COLO829 (cell line): Measurements from ENCODE around the gene ATP8B4.
A peak's percentile ranks its signal among the peaks of the same experiment; 100 is the strongest.

Experiments
- DNase-seq: peaks from one replicate; pipeline ENCODE4 v3.0.0; 2012; ENCODE audit warnings: low spot score

The ATP8B4 gene

DNA sequence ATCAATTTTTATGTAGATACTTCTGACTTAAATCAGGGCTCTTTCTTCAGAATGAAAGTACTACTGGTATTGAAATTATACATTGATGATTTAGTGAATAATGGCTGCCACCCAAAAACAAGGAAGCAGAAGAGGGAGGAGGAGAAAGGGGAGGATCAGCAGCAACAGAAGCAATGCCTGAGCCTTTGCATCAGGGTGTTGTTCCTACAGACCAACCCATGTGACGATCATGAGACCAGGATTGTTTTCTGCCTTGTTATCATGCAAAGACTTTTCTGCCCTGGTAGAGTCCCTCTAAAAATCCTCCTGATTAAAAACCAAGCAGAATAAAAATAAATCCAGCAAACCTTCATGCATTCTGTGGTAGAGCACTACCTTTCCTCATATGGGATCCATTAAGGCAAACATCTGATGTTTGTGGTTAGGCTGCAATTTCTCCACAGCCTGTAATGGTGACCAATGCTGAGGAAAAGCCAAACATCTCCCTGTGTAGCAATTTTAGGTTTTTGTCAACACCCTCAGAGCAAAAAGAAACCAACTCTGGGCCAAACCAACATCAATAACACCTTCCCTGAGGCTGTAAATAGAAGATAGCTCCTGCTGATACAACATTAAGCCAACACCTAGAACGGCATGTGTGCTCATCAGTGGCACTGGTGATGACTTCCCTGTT, 191.7 kb downstream of the ATP8B4 start:
- DNase-seq: no peak

DNA sequence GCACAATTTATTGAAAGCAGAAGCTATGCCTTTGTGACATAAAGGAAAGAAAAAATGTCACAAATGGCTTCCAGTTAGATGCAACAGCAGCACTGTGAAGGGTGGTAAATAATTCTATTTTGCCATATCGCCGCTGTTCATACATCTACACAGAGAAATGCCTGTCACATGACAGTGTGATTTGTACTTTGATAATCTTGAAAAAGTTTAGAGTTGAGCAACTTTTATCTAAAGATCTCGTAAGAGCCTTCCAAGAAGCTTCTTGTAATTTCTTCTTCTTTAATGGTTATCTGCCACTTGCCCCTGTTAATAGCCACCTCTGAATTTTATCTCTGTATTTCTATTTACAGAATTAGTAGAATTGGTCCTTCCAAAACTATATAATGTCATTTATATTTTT, 192.3 kb downstream of the ATP8B4 start:
- DNase-seq: no peak

DNA sequence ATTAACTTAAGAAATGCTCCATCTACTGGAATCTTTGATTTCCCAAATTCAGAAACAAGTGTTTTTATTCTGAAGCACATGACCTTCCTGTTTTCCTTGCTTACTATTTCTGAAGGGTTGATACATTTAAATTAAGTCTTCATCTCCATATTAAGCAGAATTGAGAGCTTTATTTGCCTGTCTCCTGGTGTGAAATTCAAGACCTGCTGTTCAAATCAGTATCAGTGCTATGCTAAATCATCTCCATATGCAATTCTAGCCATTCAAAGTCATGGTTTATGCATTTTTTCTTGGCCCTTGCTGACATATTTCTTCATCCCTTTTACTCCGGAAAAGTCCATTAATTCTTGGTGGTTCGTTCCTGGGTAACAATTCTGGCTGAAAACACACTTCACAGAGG, 195.4 kb downstream of the ATP8B4 start:
- no peak for DNase-seq

DNA sequence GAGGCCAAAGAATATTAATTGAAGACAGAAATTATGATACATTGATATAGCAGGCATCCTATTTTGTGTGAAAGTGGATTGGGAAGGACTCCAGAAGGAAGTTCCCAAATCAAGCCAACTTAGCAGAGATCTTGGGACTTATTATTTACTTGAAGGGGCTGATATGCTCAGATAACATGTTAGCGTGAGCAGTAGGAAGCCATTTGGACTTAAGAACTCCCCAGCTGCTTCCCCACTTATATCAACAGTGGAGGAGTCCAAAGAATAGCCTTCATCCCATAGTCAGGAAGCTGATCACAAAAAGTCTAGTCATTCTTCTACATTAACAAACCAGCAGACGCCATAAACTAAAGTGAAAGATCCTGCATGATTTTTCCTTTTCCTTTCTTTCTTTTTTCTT, 200.0 kb downstream of the ATP8B4 start:
- no peak for DNase-seq

DNA sequence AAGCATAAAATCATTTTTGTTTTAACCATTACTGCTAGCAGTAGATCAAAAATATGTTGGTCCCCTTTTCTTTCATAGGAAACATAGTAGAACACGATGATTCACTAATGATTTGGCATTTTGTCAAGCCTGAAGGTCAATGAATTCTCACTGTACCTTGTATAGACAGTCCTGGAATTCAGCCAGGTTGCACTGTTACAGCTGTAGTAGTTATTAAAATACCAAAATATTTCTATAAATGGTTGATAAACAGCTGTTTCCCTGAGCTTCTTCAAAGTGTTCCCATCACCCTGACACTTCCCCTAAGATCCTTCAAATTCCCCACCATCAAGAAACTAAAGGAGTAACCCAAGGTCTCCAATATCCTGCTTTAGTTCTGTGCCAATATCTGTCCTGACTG, 200.9 kb downstream of the ATP8B4 start:
- no peak for DNase-seq

DNA sequence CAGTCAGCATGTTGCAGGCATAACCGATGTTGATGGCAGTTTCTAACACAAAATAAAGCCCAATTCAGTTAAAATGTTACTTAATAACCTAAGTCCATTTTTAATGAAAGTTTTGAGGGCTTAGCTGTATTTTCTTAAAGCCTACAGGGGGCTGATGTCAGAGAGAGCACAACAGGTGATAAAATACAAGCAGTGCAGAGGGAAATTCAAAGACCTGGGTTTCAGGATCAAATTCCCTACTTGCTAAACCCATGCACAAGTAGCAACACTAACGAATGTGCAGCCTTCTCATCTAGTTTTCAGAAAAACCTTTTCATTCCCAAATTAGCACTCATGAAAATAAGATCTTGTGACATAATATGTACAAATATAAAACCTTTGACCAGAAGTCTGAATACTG, 202.0 kb downstream of the ATP8B4 start:
- DNase-seq: no peak

DNA sequence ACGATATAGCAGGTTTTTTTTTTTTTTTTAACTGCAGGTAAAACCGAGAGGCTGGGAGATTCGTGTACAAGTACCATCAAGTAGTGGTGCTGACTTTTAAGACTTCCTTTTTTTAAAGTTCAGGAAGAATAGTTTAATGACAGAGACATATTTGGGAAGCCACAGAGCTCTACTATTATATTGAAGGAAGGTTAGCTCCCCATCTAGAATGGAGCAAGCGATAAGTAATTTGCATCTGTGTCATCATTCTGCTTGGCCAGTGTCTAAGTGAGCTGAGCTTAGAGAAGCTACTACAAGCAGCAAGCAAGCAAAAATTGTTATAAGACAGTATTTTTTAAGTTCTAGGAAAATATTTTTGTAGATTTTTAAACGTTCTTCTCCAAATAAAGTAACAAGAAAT, 203.2 kb downstream of the ATP8B4 start:
- DNase-seq: no peak

DNA sequence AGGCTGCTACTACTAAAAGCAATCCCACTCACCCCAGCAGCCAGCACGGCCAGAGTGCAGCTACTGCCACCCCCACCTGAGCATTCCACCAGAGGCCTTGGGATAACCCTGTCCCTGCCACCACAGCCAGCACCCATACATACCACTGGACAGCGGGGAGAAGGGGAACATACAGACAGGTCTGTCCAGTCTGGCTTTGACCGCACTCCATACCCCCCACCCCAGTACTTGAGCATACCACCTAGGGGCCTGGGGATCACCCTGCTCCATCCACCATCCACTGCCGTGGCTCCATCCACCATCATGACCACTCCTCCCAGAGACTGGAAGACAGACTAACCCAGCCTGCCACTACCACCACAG, 210.1 kb downstream of the ATP8B4 start:
- DNase-seq: no peak

DNA sequence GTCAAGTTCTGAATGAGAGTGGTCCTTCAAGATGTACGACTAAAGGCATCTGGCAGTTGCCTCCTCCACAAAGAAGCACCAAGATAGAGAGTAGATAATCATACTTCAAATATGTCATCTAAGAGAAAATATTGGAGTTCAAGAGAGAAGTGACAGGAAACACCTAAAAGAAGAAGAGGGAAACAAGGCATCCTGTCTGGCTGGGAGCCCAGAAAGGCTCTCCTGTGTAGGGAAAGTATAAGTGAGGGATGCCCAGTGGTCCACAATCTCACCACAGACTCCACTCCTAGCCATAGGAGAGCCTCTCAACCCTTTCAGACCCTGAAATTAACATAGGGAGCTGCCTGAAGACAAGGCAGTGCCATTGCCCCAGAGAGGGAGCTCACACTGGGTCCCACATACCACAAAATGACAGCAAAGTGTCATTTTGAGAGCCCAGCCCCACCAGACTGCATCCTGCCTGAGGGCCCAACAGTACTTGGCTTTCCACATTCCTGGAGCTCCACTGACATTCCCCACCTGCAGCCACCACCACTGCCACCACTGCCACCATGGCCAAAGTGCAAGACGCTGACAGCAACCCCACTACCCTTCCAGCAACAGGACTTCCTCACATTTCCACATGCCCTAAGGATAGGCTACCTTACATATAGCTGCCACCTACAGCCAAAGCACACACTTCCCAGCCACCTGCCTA, 210.6 kb downstream of the ATP8B4 start:
- no peak for DNase-seq

DNA sequence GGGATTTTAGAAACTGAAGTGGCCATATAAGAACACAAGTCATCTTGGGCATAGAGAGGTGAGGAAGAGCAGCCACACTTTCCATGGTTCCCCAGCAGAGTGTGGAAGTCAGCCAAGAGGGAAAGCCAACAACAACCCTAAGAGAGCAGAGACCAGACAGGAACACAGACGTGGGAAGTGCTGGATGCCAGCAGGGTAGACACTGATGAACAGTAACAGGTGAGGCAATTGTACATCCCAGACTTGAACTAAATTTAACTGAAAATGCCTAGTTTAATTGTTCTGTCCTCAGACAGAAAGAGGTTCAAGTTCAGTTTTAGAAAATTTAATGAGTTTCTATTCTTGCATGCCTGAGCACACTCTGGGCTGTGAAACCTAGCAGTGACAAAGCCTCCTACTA, 212.1 kb downstream of the ATP8B4 start:
- DNase-seq: no peak

DNA sequence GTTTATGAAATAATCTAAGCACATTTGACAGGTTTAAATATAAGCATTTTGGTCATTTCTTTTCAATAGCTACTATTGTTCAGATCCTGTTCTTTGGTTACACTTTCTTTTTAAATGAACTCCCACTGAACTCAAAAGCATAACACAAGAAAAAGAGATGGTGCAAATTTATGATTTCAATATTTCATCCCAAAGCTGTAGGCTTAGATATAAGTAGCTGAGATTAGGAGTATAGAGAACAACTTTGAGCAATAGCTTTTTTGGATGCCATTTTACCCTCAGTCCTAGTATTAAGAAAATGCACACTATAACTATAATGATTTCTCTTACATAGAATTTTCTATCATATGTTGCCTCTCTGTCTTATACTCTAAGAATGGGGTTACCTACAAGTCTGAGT, 213.8 kb downstream of the ATP8B4 start:
- no peak for DNase-seq

DNA sequence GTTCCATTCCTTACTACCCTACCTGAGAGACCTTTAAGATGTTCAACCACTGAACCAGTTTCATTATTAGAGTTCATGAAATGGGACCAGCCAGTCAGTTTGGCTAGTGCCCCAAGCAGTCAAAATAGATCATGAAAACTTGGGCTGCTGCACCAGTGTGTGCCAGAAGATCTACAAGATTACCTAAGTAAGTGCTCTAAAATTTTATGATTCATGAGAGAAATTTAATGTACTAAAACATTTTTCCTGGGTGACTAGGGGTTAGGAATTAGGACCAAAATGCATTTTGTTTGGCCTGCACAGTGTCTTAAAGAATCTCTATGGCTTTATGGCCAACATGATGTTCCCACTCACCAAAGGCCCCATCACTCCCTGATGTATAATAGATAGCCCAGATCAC, 214.7 kb downstream of the ATP8B4 start:
- no peak for DNase-seq

DNA sequence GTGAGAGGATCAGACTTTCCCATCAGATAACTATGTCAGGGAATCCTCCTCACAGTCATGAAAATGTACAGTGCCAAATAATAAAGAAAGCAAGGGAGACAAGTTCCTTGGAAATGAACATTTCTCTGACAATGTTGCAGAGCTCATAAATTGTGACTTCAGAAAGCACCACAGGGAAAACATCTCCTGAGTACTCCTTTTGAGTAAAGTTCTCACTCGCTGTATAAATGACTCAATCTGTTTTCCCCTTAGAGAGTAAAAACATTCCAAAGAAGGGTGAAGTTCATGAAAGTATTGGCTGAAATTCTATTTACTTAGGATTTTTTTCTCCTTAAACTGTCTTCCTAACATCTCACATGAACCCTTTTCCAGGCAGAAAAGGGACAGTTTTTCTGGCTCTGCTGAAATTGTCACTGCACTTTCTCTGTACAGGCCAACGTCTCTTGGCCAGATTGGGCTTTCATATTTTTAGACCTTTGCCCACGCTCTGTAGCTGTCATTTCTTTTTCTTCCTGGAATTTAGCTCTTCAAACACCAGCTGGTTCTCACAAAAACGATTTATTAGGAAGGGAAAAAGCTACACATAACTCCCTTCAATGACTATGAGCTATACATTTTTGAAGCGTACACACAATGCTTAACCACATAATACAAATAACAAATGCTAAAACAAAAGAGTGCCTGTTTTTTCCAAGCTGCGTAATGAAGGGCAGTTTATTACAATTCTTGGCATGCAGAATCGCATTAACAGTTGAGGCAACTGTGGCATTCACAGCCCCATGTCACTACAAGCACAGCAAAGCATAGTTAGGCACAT, 216.1 kb downstream of the ATP8B4 start:
- DNase-seq: peak; percentile 28

DNA sequence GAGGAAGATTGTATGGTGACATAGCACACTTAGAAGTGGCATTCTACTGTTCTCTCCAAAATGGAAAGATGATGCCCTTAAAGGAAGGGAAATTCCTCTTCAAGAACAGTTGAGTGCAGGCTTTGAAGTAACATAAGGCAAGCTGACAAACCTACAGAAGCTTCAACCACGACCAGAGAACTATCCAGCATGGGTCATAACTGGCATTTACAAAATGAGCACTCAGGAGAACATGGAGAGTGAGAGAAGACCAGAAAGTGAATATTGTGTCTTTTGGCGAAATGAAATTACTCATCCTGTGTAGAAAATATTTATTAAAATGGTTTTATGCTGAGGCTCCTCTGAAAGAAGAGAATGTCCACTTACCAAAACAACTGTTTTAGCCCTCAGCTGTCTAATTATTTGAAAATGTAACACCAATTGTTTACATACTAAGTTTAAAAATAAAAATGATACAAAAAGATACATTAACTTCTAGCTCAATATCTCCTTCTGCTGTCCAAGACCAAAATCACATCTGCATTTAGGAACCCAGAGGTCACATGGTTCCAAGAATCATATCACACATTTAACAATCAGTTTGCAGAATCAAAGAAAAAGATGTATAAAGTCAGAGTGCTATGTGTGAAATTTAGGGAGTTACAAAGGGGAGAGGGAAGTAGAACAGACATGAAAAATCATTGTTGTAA, 216.9 kb downstream of the ATP8B4 start:
- DNase-seq: no peak

DNA sequence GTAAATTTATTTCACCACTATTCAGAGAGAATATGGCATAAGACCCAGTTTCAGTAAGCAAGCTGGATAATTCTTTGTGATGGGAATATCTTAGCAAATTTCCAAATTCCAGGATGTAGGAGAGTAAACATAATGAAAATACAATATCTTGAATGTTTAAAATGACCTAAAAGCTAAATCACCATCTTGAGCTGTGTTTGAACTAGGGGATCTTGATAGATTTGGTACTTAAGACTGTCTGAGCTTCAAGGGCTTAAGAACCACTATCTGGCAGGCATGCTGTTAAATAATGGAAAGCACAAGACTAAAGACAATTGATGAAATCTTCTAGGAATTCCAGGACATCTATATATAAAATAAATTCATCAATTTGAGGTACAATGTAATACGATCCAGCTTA, 217.7 kb downstream of the ATP8B4 start:
- no peak for DNase-seq

DNA sequence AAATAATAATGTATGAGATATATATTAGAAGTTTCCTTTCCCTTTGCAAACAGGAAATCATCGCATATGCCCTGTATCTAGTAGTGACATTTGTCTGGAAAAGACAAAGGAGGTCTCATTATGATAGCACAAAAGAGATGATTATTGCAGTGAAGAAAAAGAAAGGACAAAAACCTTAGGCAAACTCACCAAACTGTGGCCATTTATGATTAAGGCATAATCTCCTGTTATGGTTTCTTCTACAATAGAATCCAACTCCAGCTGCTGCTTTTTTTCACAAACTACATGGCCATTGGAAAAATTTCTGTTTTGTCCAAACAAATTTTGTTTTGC, 218.2 kb downstream of the ATP8B4 start:
- DNase-seq: no peak

DNA sequence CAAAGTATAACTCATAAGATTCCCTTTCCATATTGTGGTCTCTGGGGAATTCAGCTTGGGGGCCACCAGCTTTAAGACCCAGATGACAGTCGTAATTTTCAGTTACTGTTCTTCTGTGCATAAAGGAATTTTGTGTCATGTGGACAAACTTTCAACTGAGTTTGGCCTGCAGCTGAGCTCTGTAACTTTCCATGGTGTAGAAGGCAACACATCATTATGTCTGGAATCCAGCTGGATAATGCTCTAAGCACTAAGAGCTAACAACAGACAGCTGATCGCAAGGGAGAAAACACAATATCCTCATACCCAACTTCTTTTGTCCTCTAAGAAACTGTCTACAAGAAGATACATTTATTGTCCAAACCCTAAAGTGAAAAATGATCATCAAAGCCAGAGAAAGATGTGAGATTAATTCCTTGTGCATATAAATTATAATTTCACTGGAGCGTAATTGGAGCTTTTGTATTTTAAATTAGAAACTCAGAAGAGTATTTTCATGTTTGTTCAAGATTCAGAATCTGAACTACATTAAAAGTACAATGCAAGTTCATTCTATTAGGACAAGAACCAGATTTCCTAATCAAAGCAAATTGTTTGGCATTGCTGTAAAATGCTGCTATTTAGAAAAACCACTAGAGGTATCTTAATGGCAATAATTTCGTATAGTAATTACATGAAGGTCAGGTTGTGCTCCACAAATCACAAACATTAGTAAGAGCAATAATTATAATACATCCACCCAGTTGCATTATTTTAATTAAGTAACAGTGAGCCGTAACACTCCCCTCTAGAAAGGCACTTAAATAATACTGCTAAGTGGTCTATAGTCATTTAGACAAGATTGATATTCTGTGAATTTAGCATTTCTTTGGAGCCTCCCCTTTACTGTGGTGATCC, 218.8 kb downstream of the ATP8B4 start:
- no peak for DNase-seq

DNA sequence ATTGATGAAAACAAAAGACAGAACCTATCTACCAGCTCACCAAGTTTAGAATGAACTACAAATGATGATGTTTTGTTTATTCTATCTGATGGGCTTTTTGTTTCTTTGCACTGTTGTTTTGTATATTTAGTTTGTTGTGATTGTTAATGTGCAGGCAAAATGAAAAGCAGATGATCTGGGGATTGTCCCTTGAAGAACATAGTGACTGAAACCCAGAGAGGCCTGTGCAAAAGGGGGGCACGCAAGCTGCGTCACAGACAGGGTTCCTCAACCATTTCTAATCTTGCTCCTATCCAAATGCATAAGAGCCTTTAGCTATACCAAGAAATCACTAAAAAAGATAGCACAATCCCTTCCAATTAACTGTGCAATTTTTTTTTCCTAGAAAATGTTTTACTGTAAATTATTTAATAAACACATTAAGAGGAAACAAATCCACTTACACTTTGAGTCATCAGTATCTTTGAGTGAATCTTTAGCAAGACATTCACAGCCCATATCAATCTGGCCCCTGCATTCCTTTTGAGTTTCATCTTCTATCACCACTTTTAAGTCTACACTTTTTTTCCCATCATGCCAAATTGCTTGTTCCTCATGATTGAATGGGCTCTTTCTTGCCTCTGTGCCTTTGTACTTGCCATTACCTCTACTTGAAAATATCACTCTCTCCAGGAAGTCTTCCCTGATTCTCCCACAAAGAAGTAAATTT, 220.3 kb downstream of the ATP8B4 start:
- DNase-seq: no peak

DNA sequence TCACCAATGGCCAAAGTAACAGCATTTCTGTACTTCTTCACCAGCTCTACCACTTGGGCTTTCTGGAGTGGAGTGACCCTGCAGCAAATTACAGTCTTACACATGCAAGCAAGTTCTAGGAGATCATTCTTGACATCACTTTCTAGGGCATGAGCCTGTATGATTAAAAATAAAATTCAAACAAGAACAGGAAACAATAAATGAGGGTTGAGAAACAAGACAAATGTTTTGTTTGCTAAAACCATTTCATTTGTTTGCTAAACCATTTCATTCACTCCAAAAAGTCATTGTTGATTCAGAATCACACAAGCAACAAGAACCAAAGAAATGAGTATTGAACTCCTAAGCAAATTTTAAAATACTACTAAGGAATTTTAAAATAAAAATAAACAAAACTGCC, 220.9 kb downstream of the ATP8B4 start:
- no peak for DNase-seq

DNA sequence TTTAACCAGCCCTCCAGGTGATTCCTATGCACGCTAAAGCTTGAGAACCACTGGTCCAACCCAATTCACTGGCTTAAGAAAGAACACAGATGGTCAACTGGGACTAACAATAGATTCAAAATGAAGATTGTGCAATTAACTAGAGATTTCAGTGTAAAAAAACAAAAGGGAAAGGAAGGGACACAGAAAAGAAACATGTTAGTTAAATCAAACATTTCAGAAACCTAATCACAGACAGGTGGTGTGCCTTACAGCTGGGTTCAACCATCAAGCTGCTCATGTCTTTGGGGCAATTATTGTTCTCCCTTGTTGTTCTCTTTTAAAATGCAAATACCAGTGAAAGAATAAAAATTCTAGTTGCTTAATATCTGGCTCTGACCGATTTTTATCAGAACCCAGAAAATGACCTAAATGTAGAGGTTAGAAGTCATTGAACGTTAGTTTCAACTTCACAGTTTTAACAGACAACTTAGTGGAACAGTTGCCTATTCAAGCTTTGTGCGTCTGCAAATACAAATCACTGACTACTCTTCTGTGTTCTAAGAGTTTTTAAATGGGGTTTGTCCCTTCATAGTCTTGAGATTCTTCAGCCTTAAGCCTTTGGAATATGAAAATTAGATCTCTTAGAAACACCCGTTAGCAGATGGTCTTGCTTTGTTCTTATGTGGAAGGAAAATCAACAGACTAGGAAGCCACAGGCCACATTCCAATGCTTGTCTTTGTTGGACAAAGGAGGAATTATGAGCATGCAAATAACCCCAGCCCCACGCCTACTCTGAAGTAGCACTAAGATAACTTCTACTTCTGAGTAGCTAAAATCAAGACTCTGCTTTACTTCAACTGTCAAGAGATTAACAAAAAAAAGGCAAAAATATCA, 223.4 kb downstream of the ATP8B4 start:
- peak; percentile 65 for DNase-seq
